MM.1S (cell line): ENCODE measurements around the gene POSTN.

ENCODE experiments used
- EZH2 ChIP-seq: fragments of 300-600 bp; sonication (generic); optimal IDR thresholded peaks from 2 replicates; pipeline ENCODE3; 2017; ENCODE audit warnings: low read depth, mild to moderate bottlenecking, antibody characterized with exemption, low read length, mixed read lengths
- EZH2phosphoT487 ChIP-seq: fragments of 300-600 bp; sonication (generic); IDR thresholded peaks from 2 replicates; pipeline ENCODE4 v1.6.1; 2018; ENCODE audit warnings: antibody characterized with exemption, low read length
- TF ChIP-seq, protein P1 (sequence below): fragments of 300-600 bp; sonication (generic); IDR thresholded peaks from 2 replicates; pipeline ENCODE4 v1.5.1; 2016; ENCODE audit warnings: antibody characterized with exemption, low read length, mixed read lengths

- TF ChIP-seq, protein P1, sequence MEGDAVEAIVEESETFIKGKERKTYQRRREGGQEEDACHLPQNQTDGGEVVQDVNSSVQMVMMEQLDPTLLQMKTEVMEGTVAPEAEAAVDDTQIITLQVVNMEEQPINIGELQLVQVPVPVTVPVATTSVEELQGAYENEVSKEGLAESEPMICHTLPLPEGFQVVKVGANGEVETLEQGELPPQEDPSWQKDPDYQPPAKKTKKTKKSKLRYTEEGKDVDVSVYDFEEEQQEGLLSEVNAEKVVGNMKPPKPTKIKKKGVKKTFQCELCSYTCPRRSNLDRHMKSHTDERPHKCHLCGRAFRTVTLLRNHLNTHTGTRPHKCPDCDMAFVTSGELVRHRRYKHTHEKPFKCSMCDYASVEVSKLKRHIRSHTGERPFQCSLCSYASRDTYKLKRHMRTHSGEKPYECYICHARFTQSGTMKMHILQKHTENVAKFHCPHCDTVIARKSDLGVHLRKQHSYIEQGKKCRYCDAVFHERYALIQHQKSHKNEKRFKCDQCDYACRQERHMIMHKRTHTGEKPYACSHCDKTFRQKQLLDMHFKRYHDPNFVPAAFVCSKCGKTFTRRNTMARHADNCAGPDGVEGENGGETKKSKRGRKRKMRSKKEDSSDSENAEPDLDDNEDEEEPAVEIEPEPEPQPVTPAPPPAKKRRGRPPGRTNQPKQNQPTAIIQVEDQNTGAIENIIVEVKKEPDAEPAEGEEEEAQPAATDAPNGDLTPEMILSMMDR, result no peak
- TF ChIP-seq EZH2 (no peak), EZH2phosphoT487 (no peak)
Measured at GRCh38 chr13:37594550-37594949, 4.0 kb downstream of the POSTN start.
